ENCODE data around the gene THAP8. TPM values are rescaled to one million over a fixed set of nuclear protein-coding genes. Genes with fewer than 3 reads are reported as not detected.
A peak's percentile ranks its signal among the peaks of the same experiment; 100 is the strongest.

Gene THAP8
- total and polyA plus RNA-seq, 2 of the 13 experiments (the other 11 are each of a cell fraction or from before 2014, with no cell fraction given), result 1.7 to 3.7 TPM

GRCh38 chr19:36013280-36014011, 40.6 kb downstream of the THAP8 start:
- Histone ChIP-seq H2AFZ (ENCODE audit: low read length) (no peak overlapping the region), H3K27ac (ENCODE audit: extremely low read length, insufficient read depth, low read length) (peak overlapping the region; percentile 67), H3K4me2 (ENCODE audit: low read depth, low read length) (peak overlapping the region; percentile 85), H3K9me3 (ENCODE audit: low read length) (no peaks in the 10 kb centered on the region), H3K36me3 (replicated peaks in 1 of 2; ENCODE audit: control insufficient read depth in 1 of 2, insufficient read depth in 2 of 2, low read length in 2 of 2) (no peaks in the 10 kb centered on the region), H3K79me2 (ENCODE audit: insufficient read depth, low read length) (peaks cover 13% of the 10 kb centered on the region), H3K4me1 (ENCODE audit: insufficient read depth, low read length) (peaks cover 42% of the 10 kb centered on the region), H3K4me3 (replicated peaks in 1 of 3; ENCODE audit: insufficient read depth in 1 of 3, low read depth in 2 of 3, low read length in 3 of 3) (peak overlapping the region; percentile 66 to 92 (median 85)), H3K9ac (ENCODE audit: insufficient read depth, low read depth, low read length) (peak overlapping the region; percentile 77), H3K27me3 (ENCODE audit: control insufficient read depth in 1 of 2, insufficient read depth in 2 of 2, low read length in 2 of 2) (no peaks in the 10 kb centered on the region; a peak in 1 of 5 replicates), H4K20me1 (ENCODE audit: insufficient read depth, low read length) (no peaks in the 10 kb centered on the region)
- DNase-seq (ENCODE audit: low spot score), result no peak
- 7% methylated on average over 13 of the region's 15 CpGs for WGBS (ENCODE audit: low lambda C conversion rate)
- TSS peak; percentile 62 for BruUV-seq (replicated peaks)
- no peak for ATAC-seq
- in situ Hi-C loops (cut with HindIII; ENCODE audit: extremely low pct_ligation_motif_present, low pct_unique_long_range_greater_than_20kb) (no loop called here), intact Hi-C loops (cut with micrococcal nuclease; ENCODE audit: unreplicated experiment) (loop anchor here (1.0 kb wide), 1 partner anchor 7 kb away; no protein-coding TSS in a partner anchor)
- POLR2A ChIA-PET, result interaction anchor here (0.8 to 1.7 kb wide), 6 partner anchors 16 to 46 kb away, joined by 5 to 17 read pairs (median 5); partner anchors contain the start of gene THAP8
- TF ChIP-seq POLR2A (IDR thresholded peaks at IDR 0.05; ENCODE audit: insufficient read depth in 1 of 2, low read depth in 2 of 2, low read length in 2 of 2), result 0 out of 4 replicates have a peak, but pooled peaks of 1 of the 2 experiments have one; percentile 25
- no peak for TF ChIP-seq ZFP62 (CRISPR knock-in tag; IDR thresholded peaks at IDR 0.05)
- 0 out of 2 replicates have a peak, but pooled peaks have one; percentile 3 for TF ChIP-seq SALL1 (CRISPR knock-in tag; IDR thresholded peaks at IDR 0.05)
- peak; percentile 21 for TF ChIP-seq ZNF883 (CRISPR knock-in tag; IDR thresholded peaks at IDR 0.05; ENCODE audit: not compliant biosample characterization)
- TF ChIP-seq MAZ (IDR thresholded peaks at IDR 0.05; ENCODE audit: borderline replicate concordance, low read depth, low read length), result no peak
- no peak for TF ChIP-seq MAZ (CRISPR knock-in tag; IDR thresholded peaks at IDR 0.05; ENCODE audit: low read depth)
- no peak for FAIRE-seq
- CTCF ChIA-PET (ENCODE audit: low intra/inter-chr PET ratio, low total read pairs), result no interaction called here

GRCh38 chr19:36010402-36010801, 43.7 kb downstream of the THAP8 start:
- no peaks in the 10 kb centered on the region; a peak in 1 of 5 replicates for H3K27me3 ChIP-seq (ENCODE audit: control insufficient read depth in 1 of 2, insufficient read depth in 2 of 2, low read length in 2 of 2)
- H4K20me1 ChIP-seq (ENCODE audit: insufficient read depth, low read length), result no peaks in the 10 kb centered on the region
- no peak overlapping the region for H3K27ac ChIP-seq (ENCODE audit: extremely low read length, insufficient read depth, low read length)
- WGBS (ENCODE audit: low lambda C conversion rate), result 100% methylated on average over 2 of the region's 11 CpGs
- H3K9ac ChIP-seq (ENCODE audit: insufficient read depth, low read depth, low read length), result no peak overlapping the region
- in situ Hi-C loops (cut with HindIII; ENCODE audit: extremely low pct_ligation_motif_present, low pct_unique_long_range_greater_than_20kb) (no loop called here), intact Hi-C loops (cut with micrococcal nuclease; ENCODE audit: unreplicated experiment) (no loop called here)
- FAIRE-seq, result no peak
- H3K4me1 ChIP-seq (ENCODE audit: insufficient read depth, low read length), result peaks cover 52% of the 10 kb centered on the region
- H3K9me3 ChIP-seq (ENCODE audit: low read length), result no peaks in the 10 kb centered on the region
- H3K4me3 ChIP-seq (replicated peaks in 1 of 3; ENCODE audit: insufficient read depth in 1 of 3, low read depth in 2 of 3, low read length in 3 of 3), result no peak overlapping the region
- BruUV-seq (replicated peaks), result no TSS peak
- no peak overlapping the region for H3K4me2 ChIP-seq (ENCODE audit: low read depth, low read length)
- DNase-seq (ENCODE audit: low spot score), result no peak
- H3K79me2 ChIP-seq (ENCODE audit: insufficient read depth, low read length), result peaks cover 17% of the 10 kb centered on the region
- ATAC-seq, result no peak
- no peak overlapping the region for H2AFZ ChIP-seq (ENCODE audit: low read length)
- H3K36me3 ChIP-seq (replicated peaks in 1 of 2; ENCODE audit: control insufficient read depth in 1 of 2, insufficient read depth in 2 of 2, low read length in 2 of 2), result no peaks in the 10 kb centered on the region
- ChIA-PET POLR2A (no interaction called here), CTCF (ENCODE audit: low intra/inter-chr PET ratio, low total read pairs) (no interaction called here)
- no peak for TF ChIP-seq MTA3 (CRISPR knock-in tag; IDR thresholded peaks at IDR 0.05)
- TF ChIP-seq EZH2 (conservative IDR thresholded peaks at IDR 0.05; ENCODE audit: low read depth, low read length), result no peak
- TF ChIP-seq ATRX (CRISPR knock-in tag; IDR thresholded peaks at IDR 0.05; ENCODE audit: borderline replicate concordance), result no peak
- TF ChIP-seq PCBP1 (IDR thresholded peaks at IDR 0.05; ENCODE audit: borderline replicate concordance, low read depth, low read length), result no peak
- TF ChIP-seq ZHX1 (CRISPR knock-in tag; IDR thresholded peaks at IDR 0.05; ENCODE audit: low read depth), result no peak
- no peak for TF ChIP-seq ZNF850 (CRISPR knock-in tag; conservative IDR thresholded peaks at IDR 0.05)
- no peak for TF ChIP-seq THYN1 (CRISPR knock-in tag; IDR thresholded peaks at IDR 0.05; ENCODE audit: borderline replicate concordance, low read depth)
- no peak for TF ChIP-seq ZNF678 (CRISPR knock-in tag; IDR thresholded peaks at IDR 0.05)
